Tibial artery (tissue), 4 donors: ENCODE results near the gene ABCB4.
"Not testable (repeated sequence)": the region's sequence is repeated elsewhere in the genome, so short reads cannot be mapped to it uniquely, and the experiment has no call there.

Experiments used
- DNase-seq, 2 donors: peaks; one replicate each; pipeline ENCODE4 v3.0.0-alpha.2; 2019
- H3K27ac ChIP-seq, 2 donors: fragments of 200-600 bp; sonication (generic) in 1 of 2; 1 replicate in 1 of 2; 2 replicates in 1 of 2; pipeline ENCODE4 v1.5.1; 2018 to 2019; ENCODE audit warnings: mild to moderate bottlenecking in 1 of 2
- H3K27me3 ChIP-seq, 2 donors: fragments of 200-600 bp; sonication (generic) in 1 of 2; one replicate each; pipeline versions ENCODE4 v1.5.1 to v1.6.0; 2016 to 2019
- H3K36me3 ChIP-seq, 3 donors: fragments of 200-600 bp; sonication (generic) in 2 of 3; one replicate each; pipeline ENCODE4 v1.5.1; 2016 to 2019; ENCODE audit warnings: mild to moderate bottlenecking in 2 of 3
- H3K4me1 ChIP-seq, 4 donors: fragments of 200-600 bp; sonication (generic) in 2 of 4; 1 replicate in 3 of 4; 2 replicates in 1 of 4; pipeline ENCODE4 v1.5.1; 2016 to 2019
- H3K4me3 ChIP-seq, 2 donors: fragments of 200-600 bp; sonication (generic) in 1 of 2; 1 replicate in 1 of 2; 2 replicates in 1 of 2; pipeline ENCODE4 v1.5.1; 2018 to 2019; ENCODE audit warnings: mild to moderate bottlenecking in 2 of 2
- H3K9me3 ChIP-seq, 3 donors: fragments of 200-600 bp; sonication (generic) in 1 of 3; one replicate each; pipeline ENCODE4 v1.5.1; 2016 to 2019
- CTCF ChIP-seq, 2 experiments: fragments of 200-600 bp in 1 of 2; fragments of 450-650 bp in 1 of 2; IDR thresholded peaks; one replicate each; pipeline ENCODE4 v1.5.1; 2017 to 2019; ENCODE audit warnings: antibody characterized with exemption in 2 of 2, mild to moderate bottlenecking in 1 of 2, moderate library complexity in 1 of 2
- intact Hi-C: fragments of 100-400 bp; cut with DNase I; formaldehyde crosslinking; loops from one replicate; pipeline ENCODE4 v1.15.0; 2023; ENCODE audit warnings: low total_unique reads

The ABCB4 gene

GRCh38 chr7:87474533-87475358 lies 734 bp downstream of the ABCB4 start:
- Histone ChIP-seq H3K4me3 (peak overlapping the region; percentile 57 to 60), H3K4me1 (peaks cover 0 to 27% (median 18%) of the 10 kb centered on the region in 4 donors), H3K9me3 (no peaks in the 10 kb centered on the region), H3K27ac (peak overlapping the region in 1 of 2 donors; percentile 18), H3K27me3 (peaks cover 0 to 13% of the 10 kb centered on the region in 2 donors), H3K36me3 (no peaks in the 10 kb centered on the region)
- no peak for DNase-seq
- no peak for TF ChIP-seq CTCF (IDR thresholded peaks at IDR 0.05)
- intact Hi-C loops: no loop called here

GRCh38 chr7:87473986-87474385 lies 1.5 kb downstream of the ABCB4 start:
- no peak for DNase-seq
- no peaks in the 10 kb centered on the region for H3K9me3 ChIP-seq
- H3K27me3 ChIP-seq: peaks cover 0 to 13% of the 10 kb centered on the region in 2 donors
- peak overlapping the region in 1 of 2 donors; percentile 18 for H3K27ac ChIP-seq
- intact Hi-C loops: no loop called here
- peaks cover 0 to 27% (median 18%) of the 10 kb centered on the region in 4 donors for H3K4me1 ChIP-seq
- no peaks in the 10 kb centered on the region for H3K36me3 ChIP-seq
- H3K4me3 ChIP-seq: peak overlapping the region; percentile 57 to 60
- no peak for TF ChIP-seq CTCF (IDR thresholded peaks at IDR 0.05)

GRCh38 chr7:87473192-87473591 lies 2.3 kb downstream of the ABCB4 start:
- peaks cover 0 to 13% of the 10 kb centered on the region in 2 donors for H3K27me3 ChIP-seq
- no peak for DNase-seq
- TF ChIP-seq CTCF (IDR thresholded peaks at IDR 0.05): no peak
- H3K4me3 ChIP-seq: no peak overlapping the region
- H3K9me3 ChIP-seq: no peaks in the 10 kb centered on the region
- H3K27ac ChIP-seq: no peak overlapping the region
- intact Hi-C loops: no loop called here
- H3K36me3 ChIP-seq: no peaks in the 10 kb centered on the region
- H3K4me1 ChIP-seq: peaks cover 0 to 27% (median 18%) of the 10 kb centered on the region in 4 donors

- Histone ChIP-seq H3K4me1 (peaks cover 0 to 27% (median 18%) of the 10 kb centered on the region in 4 donors), H3K9me3 (no peaks in the 10 kb centered on the region), H3K4me3 (no peak overlapping the region), H3K27me3 (peaks cover 0 to 8% of the 10 kb centered on the region in 2 donors), H3K27ac (no peak overlapping the region), H3K36me3 (no peaks in the 10 kb centered on the region)
- DNase-seq: no peak
- no peak for TF ChIP-seq CTCF (IDR thresholded peaks at IDR 0.05)
- intact Hi-C loops: no loop called here
Measured at GRCh38 chr7:87471473-87471872, 4.0 kb downstream of the ABCB4 start.

DNA sequence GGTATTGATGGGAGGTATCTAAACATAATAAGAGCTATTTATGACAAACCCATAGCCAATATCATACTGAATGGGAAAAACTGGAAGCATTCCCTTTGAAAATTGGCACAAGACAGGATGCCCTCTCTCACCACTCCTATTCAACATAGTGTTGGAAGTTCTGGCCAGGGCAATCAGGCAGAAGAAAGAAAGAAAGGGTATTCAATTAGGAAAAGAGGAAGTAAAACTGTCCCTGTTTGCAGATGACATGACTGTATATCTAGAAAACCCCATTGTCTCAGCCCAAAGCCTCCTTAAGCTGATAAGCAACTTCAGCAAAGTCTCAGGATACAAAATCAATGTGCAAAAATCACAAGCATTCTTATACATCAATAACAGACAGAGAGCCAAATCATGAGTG lies 6.3 kb downstream of the ABCB4 start:
- H3K27ac ChIP-seq, intact Hi-C loops, H3K4me1 ChIP-seq, H3K4me3 ChIP-seq, DNase-seq, H3K27me3 ChIP-seq, H3K9me3 ChIP-seq, H3K36me3 ChIP-seq: not testable (repeated sequence)

- H3K36me3 ChIP-seq, H3K4me1 ChIP-seq, H3K4me3 ChIP-seq, intact Hi-C loops, DNase-seq, H3K27me3 ChIP-seq, H3K9me3 ChIP-seq, H3K27ac ChIP-seq: not testable (repeated sequence)
Measured at GRCh38 chr7:87465534-87465880, 10.0 kb downstream of the ABCB4 start.

GRCh38 chr7:87464830-87465533 lies 10.5 kb downstream of the ABCB4 start:
- H3K4me3 ChIP-seq, H3K4me1 ChIP-seq, H3K27me3 ChIP-seq, intact Hi-C loops, H3K36me3 ChIP-seq, H3K27ac ChIP-seq, DNase-seq, H3K9me3 ChIP-seq: not testable (repeated sequence)
